HPDE6-E6E7 (cell line): ENCODE results near the gene KCNN3.

Experiments
- DNase-seq: peaks from one replicate; pipeline ENCODE4 v3.0.0; 2011; ENCODE audit warnings: missing footprints; ENCODE audit errors: extremely low spot score

Gene KCNN3

DNA sequence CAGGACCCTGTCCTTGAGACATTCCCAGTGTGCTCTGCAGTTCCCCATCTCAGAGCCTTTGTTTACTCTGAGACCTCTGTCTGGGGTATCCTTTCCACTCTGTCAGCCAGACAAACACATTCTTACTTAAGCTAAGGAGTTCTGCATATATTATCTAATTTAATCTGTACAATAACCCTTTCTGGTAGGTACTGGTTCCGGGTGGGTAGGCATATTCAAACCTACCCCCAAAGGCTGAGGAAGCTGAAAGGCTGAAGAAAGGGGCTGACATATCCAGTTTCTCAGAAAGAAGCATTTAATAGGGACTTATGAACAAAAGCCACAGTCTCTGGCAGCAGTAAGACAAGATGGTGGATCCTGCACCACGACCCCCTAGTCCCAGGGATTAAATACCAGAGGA lies 53.1 kb downstream of the KCNN3 start:
- no peak for DNase-seq

DNA sequence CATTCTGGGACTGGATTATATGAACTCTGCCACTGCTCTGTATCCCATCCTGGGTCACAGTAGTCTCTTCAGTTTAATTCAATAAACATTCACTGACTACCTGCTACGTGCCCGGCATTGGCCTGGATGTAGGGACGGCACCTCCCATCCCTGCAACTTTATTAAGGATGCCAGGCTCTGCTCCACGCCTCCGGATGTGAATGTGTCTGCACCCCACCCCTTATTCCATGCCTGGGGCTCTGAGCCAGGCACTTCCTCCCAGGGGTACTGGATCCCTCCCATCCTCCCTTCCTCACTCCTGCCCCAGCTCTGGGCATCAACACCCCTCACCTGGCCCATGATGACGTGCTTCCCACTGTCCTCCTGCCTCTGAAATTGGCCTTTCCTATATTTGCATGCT lies 53.7 kb downstream of the KCNN3 start:
- no peak for DNase-seq

DNA sequence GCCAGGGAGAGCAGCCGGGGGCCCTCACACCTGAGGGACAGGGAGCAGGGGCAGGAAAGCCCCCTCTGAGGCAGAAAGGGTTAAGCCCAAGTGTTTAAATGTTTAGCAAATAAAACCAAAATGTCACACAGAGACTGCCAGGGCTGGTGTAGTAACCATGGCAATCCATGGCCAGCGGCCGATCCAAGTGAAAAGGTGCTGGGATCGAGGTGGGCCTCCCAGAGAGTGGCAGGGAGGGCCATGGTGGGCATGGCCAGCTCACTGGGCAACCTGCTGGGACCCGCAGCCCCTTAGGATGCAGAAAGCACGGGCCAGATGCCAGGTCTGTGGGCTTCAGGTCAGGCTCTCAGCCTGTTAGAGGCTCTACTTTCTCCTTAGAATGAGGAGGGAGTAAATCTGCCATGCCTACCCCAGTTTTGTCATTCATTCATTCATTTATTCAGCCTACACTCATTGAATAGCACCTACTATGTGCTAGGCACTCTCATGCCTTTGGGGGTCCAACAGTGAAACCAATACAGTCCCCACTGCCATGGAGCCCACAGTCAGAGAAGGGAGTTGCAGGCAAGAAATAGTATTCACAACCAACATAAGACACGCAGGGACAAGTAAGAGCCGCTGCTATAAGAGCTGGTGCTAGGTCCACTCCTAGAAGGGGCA lies 56.1 kb downstream of the KCNN3 start:
- DNase-seq: no peak

DNA sequence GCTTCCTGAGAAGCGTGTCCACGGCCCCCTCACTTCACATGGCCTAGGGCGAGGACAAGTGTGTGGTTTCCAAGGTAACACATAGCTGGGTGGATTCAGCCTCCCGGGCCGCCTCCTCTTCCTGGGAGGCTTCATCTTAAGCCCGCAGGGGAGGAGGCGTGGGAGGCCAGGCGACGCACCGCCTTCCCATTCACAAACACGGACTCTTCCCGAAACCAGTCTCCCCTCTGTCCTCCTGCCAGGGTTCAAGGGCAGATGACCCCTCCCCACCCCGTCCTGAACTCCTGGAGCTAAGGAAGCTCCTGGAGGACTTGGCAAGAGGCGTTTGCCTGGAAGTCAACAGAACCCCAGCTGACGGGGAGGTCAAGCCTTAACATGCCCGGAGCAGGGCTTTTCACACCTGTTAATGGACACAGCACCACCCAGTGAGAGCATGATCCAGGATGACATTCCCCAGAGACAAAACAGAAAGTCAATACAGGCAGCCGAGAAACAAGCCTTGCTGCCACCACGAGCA lies 56.7 kb downstream of the KCNN3 start:
- peak; percentile 99 for DNase-seq

DNA sequence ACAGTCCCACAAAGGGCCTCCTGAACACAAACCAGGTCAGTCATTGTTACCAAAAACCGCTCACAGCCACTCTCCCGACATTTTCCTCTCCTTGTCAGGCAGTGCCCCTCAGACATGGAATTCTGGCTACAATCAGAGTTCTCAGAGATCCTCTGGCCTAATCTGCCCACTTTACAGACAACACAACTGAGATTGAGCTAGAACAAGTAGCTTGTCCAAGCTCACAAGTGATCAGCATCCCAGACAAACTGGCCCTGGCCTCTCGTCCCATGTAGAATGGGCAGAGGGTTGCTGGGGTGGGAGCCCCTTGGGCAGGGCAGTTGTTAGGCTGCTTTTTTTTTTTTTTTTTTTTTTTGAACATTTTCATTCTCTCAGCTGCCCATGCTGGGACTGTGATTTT lies 57.2 kb downstream of the KCNN3 start:
- no peak for DNase-seq

DNA sequence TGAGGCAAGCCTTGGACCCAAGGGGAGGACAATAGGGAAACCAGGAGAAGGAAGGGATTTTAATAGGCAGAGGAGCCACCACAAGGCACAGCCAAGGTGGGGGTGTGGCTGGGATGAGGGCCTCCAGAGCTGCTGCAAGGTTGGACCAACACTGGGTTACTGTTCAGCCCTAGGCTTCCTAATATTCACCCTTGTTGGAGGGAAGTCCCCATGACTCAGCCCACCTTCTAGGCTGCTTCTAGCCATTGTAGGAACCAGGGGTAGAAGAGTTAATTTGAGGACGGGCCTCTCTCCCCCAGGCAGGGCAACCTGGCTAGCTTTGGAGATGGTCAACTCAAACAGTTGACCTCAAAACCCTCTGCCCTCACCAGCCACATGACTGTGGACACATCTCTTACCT lies 59.5 kb downstream of the KCNN3 start:
- DNase-seq: no peak

DNA sequence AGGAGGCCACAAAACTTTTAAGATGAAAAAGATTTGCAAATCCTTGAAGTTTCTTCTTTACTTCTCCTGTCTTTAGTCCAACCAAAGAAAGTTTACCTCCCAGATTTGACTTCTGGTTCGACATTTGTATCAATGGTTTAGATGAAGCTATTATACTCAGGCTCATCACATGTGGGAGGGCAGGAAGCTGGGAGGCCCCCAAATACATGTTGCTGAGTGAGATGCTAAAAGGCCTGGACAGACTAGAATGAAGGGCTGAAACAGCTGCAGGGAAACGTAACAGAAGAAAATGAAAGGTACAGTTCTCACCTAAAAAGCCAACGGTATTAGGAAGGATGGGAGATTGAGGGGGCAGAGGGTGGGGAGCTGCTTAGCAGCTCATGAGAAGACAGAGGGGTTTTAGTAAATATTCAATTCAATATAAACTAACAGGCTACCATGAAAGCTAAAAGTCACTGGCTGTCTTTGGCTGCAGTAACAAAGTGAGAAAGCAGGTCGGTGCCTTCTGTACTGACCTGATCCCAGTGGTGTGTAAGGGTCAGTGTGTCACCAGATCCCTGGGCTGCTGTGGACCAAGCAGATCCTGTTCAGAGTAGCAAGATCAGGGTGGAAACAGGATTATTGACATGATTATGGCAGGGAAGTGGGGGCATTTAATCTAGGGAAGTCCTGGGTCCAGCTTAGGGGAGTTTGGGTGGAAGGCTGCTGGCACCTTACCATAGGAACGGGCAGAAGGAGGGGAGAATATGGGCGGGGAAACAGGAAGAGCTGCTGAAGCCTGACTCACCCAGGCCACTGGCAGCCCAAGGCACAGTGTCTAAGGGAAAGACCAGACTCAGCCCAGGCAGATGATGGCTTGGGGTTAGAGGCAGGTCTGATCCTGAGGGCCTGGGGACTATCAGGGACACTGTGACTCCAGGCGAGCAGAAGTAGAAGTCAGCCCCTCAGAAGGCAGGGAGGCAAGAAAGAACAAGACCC lies 60.4 kb downstream of the KCNN3 start:
- DNase-seq: peak; percentile 84

DNA sequence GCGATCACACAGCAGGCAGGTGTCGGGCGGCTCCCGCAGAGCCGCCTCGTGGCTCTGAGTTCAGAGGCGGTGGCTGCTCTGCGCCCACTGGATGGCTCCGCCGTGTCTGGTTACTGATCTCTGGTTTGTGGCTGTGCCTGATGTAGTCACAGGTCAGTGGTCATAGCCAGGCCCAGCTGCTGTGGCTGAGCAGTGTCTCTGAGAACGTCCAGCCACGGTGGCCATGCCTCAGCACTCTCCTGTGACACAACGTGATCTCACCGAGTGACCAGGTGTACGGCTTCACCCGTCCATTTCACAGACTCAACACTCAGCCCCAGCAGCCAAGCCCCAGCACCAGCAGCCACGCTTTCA lies 61.2 kb downstream of the KCNN3 start:
- no peak for DNase-seq

DNA sequence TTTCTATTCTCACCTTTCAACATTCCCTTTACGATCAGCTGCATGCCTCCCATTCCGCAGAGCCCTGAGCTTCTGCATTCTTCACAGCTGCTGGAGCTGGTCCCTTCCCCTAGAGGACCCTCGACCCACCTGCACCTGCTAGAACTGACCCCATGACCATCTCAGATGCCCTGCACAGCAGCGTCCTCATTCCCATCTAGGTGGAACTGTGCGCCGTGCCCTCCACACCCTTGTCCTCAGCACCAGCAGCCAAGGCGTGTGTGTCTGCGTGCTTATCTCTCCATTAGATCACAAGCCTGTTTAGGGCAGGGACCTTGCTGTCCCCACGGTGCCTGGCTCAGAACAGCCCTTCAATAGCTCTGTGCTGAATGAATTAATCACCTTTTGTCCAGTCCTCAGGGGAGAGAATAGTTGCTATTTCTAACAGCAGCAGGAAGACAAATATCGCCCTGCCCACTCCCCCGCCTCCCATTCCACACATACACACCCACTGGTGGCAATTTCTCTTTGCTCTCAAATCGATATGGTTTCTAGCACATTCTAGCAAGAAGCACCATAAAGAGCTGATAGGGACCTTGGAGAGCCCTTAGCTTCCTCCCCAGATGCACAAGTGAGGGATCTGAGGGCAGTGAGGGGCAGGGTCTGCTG lies 61.7 kb downstream of the KCNN3 start:
- DNase-seq: no peak

DNA sequence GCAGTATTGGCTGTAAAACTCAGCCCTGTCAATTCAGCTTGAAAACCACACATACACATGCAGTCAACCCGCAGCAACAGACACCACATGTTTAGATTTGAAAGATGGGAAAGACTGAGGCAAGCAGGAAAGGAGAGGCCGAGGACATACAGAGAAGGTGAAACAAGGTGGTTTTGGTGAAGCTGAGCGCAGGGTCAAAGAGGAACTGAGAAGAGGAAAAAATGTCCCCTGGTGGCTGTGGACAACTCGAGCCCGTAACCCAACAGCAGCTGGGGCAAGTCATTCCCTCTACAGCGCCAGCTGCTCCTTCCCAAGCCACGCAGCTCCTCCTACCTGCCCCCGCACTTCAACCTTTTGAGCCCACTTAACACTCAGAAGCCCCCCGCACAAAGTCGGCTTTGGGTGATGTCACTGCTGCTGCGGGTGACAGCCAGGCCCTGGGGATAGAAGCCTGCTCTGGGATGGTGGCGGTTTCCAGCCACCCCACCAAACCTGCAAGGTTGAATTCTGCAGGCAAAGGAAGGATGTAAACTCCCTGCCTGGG lies 63.0 kb downstream of the KCNN3 start:
- DNase-seq: no peak

DNA sequence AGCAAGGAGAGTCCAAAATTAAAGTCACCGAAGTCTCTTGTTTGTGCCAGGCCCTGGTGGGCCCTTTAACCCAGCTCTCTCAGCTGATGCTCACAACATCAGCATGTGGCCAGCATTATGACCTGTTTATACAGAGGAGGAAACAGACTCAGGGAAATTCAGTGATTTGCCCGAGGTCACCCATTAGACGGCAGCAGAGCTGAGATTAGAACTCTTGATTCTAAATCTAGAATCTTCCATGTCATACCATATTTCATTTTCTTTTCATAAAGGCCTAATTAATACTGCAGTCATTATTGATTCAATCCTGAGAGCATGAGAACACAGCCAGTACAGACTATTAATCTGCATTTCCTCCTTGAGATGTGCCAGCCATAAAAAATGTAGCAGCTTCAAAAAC lies 63.7 kb downstream of the KCNN3 start:
- DNase-seq: no peak

DNA sequence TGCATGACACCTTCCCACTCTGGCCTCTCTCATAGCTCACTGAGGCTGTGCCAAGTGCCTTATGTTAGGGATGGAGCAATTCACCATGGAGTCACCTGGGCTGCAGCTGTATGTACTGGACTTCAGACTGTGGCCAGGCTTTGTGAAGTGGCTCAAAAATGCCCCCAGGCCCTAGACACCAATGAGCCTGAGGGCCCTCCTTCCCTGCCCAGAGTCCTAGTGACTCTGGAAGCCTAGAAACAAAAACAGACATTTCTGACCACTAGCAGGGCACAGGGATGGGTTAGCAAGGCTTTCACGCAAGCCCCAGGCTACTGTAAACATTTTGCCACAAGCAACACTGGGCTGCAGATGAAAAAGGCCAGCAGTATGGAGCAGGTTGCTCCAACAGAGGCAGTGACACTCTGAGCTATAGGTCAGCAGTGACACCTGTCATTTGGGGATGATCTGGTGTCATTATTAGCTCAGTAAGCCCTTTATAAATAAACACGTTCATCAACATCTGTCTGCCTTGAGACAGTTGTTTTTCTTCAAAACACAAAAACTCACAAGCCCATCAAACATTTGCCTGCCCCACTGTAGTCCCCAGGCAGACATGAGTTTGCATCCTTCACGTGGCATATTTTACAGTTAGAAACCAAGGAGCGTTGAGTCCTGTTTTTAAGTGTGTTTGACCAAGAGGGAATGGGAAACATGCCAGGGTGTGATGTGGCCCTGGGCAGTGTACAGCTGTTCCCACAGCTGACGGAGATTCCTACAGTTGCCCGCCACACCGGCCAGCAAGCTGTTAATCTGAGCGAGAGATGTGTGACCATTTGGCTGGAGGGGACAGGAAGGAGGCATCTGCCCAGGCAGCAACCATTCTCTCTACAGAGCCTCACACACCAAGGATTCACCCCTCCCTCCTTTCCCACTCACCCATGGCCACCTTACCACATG lies 66.8 kb downstream of the KCNN3 start:
- no peak for DNase-seq

DNA sequence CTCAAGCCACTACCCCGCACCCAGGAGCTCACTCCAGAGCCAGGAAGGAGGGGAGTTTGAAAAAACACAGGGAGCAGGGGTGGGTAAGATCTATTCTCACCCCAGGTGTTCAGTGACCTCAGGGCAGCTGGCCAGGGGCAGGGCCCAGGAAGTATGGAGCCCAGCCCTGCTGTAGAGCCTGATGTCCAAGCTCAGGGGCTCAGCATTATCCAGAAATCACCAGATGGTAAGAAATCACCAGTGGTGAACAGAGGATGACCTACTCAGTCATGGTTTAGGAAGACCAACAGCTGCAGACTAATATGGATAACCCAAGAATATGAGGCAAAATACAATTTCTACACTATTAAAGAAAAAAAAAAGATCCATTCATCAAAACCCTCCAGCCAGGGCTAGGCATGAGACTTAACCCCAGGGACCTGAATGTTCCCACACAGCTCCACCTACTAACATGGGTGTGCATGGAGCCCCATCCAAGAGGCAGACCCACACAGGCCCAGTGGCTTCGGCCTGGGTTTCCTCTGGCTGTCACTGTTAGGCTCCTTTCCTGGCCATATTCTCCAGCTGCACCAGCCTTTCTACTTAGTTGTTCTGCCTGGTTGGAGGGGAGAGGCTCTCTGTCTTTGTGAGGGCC lies 67.6 kb downstream of the KCNN3 start:
- DNase-seq: no peak

DNA sequence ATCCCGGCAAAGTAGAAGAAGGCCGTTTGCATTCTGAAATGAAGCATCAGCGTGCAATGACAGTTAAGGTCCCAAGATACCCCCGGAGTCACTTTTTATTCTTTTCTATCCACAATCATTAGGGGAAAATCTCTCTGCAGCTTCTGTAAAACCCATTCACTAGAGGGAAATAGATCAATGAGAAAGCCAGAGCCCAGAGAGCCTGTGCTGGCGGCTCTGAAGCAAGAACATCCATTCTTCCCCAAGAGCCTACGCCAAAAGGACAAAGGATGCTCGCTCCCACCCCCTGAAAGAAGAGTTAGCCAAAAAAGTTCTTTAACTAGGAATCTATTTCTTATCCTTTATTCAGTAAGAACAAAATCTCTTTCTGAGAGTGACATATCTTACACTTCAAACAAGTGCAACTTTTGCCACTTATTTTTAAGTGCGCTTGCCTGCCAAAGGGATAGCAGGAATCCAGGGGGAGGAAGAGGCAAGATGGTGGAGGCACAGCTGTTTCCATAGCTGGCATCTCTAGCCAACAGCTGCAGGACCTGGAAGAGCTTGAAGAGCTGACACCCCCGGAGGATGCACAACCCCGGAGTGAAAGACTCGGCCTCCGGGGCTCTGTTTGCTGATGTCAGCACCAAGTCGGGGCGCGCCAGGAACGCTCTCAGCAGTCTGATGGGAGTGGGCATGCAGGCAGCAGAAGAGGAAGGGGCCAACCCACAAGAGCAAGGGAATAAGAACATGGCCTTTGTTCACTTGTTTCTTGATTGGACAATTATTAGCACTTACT lies 68.7 kb downstream of the KCNN3 start:
- no peak for DNase-seq

DNA sequence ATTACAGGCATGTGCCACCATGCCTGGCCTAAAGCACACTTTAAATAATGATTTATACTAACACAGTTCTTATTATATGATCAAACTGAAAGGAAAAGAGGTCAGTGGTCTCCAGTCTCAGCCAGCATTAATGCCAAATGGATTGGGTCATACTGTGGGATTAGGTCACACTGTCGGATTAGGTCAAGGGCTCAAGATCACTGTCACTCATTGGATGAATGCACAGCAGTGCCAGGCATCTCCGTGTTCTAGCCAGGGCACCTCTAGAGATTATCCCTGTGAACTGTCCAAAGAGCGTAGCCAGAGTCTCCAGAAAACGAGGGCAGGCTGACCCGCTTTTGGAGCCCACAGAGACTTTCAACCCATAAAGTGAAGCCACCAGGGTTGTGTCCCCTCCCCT lies 70.9 kb downstream of the KCNN3 start:
- no peak for DNase-seq

DNA sequence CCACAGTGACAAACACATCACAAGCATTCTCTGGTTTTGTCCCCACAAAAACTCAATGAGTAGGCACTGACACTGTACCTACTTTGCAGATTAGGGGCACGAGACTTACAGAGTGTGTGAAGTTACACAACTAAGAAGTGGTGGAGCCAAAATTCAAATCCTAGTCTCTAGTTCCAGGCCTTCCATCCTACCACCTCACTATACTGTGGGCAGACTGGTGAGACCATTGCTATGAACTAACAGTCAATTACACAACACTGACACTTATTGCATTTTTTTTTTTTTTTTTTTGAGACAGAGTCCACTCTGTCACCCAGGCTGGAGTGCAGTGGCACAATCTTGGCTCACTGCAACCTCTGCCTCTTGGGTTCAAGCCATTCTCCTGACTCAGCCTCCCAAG lies 71.4 kb downstream of the KCNN3 start:
- DNase-seq: no peak

DNA sequence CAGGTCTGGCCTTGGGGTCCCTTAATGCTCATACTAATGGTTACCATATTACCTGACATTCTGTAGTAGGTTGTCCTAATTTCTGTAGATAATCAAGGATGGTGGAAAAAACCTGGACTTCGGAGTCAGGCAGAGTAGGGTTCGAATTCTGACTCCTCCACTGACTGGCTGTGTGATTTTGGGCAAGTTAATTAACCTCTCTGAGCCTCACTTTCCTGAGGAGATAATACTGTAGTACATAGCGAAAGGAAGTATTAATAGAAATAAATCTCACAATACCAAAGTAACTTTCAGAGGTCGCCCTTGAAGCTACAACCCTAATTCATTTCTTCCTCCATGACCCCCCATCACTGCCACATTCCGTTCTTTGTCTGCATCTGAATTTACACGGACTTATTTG lies 72.9 kb downstream of the KCNN3 start:
- no peak for DNase-seq

DNA sequence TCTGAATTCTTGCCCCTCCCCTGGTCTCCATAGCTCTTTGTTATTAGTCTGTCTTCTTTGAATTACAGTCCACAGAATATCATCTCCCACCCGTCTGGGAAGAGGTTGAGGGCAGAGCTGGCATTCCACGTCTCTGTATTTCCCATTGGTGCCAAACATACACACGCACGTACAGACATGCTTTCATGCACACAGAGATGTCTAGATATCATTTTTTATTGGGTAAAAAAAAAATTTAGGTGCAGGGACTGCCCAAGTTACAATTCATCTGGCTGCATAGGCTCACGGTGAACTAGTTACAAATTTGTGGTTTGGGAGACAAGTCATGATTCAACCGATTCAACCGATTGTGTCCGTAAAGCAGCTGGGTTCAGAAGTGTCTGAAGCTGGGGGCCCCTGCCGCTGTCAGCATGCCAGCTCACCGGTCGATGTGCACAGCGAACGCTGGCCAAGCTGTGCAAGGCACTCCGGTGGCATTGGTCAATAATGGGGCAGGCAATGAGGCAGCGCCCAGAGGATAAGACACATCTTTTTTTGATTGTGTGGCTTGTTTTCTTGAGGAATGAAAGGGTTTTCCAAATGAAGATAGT lies 73.7 kb downstream of the KCNN3 start:
- DNase-seq: no peak

DNA sequence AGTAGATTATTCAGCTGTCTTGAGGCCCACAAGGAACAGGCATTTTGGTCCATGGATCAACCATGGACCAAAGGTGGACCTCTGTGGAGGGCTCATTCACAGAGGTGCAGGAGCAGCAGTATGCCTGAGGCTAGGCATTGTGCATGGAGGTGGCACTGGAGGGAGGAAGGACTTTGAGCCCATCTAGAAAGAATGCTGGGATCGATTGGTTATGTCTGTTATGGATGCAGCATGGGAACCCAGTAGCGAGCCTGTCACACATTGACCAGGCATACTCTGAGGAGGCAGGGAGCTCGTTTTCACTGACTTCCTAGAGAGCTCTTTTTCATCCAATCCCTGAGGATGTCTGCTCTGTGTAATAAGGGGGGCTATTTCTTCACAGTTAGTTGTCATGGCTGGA lies 75.5 kb downstream of the KCNN3 start:
- DNase-seq: no peak

DNA sequence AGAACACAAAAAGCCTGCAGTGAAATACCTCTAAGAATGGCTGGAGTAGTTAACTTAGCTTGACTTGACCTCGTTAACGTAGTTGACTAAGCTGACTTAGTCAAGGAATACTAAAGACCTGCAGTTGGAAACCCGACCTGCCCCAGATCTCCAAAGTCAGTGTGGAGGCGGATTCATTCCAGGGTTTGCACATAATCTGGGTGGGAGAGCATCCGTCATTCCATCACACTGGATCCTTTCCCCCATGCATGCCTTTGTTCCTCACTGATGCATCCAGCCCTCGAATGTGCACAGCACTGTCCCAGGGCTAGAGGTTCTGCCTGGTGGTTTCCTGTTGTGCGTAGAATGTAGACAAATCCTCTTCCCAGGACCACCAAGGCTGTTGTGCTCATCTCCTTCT lies 76.4 kb downstream of the KCNN3 start:
- no peak for DNase-seq
